HG03439 (cell line): ENCODE results near the gene KSR2.

ENCODE experiments used
- ATAC-seq: cut with Tn5 transposase; IDR thresholded peaks from one replicate; pipeline ENCODE4 v1.9.1; 2021; ENCODE audit warnings: mild to moderate bottlenecking, moderate library complexity; ENCODE audit not compliant: unreplicated experiment

The KSR2 gene

GRCh38 chr12:117702741-117703140 is 266.0 kb downstream of the KSR2 start:
- no peak for ATAC-seq

GRCh38 chr12:117699575-117699974 is 269.2 kb downstream of the KSR2 start:
- no peak for ATAC-seq

GRCh38 chr12:117699118-117699517 is 269.7 kb downstream of the KSR2 start:
- ATAC-seq = no peak

GRCh38 chr12:117695956-117696355 is 272.8 kb downstream of the KSR2 start:
- no peak for ATAC-seq

- ATAC-seq = no peak
Observed at GRCh38 chr12:117692512-117692911, 276.3 kb downstream of the KSR2 start.

GRCh38 chr12:117689857-117690256 is 278.9 kb downstream of the KSR2 start:
- ATAC-seq = no peak

- no peak for ATAC-seq
Observed at GRCh38 chr12:117688446-117688845, 280.3 kb downstream of the KSR2 start.

- ATAC-seq = no peak
Observed at GRCh38 chr12:117686911-117687377, 281.8 kb downstream of the KSR2 start.

GRCh38 chr12:117686210-117686609 is 282.6 kb downstream of the KSR2 start:
- ATAC-seq = no peak

GRCh38 chr12:117685110-117685926 is 283.5 kb downstream of the KSR2 start:
- ATAC-seq = no peak

- no peak for ATAC-seq
Observed at GRCh38 chr12:117684471-117684870, 284.3 kb downstream of the KSR2 start.

GRCh38 chr12:117680312-117680711 is 288.5 kb downstream of the KSR2 start:
- no peak for ATAC-seq

GRCh38 chr12:117679776-117680175 is 289.0 kb downstream of the KSR2 start:
- ATAC-seq = no peak

GRCh38 chr12:117674763-117675162 is 294.0 kb downstream of the KSR2 start:
- no peak for ATAC-seq

- ATAC-seq = no peak
Observed at GRCh38 chr12:117674313-117674712, 294.5 kb downstream of the KSR2 start.

GRCh38 chr12:117671734-117672133 is 297.1 kb downstream of the KSR2 start:
- ATAC-seq = no peak

- ATAC-seq = no peak
Observed at GRCh38 chr12:117664169-117664568, 304.6 kb downstream of the KSR2 start.

GRCh38 chr12:117662620-117663395 is 306.0 kb downstream of the KSR2 start:
- ATAC-seq = no peak

GRCh38 chr12:117662220-117662619 is 306.6 kb downstream of the KSR2 start:
- no peak for ATAC-seq

- no peak for ATAC-seq
Observed at GRCh38 chr12:117661471-117661870, 307.3 kb downstream of the KSR2 start.

GRCh38 chr12:117660896-117661295 is 307.9 kb downstream of the KSR2 start:
- no peak for ATAC-seq

- ATAC-seq = no peak
Observed at GRCh38 chr12:117658226-117658625, 310.6 kb downstream of the KSR2 start.
